ENCODE results near the gene ATF3. TPM values are rescaled to one million over a fixed set of nuclear protein-coding genes. Genes with fewer than 3 reads are reported as not detected.
A peak's percentile ranks its signal among the peaks of the same experiment; 100 is the strongest.

Gene ATF3
- total and polyA plus RNA-seq, 11 donors: 4.6 to 74.5 (median 17.8) TPM

GRCh38 chr1:212609701-212610574, 1.4 kb downstream of the ATF3 start:
- intact Hi-C loops (cut with DNase I): loop anchor here (2.0 to 5.0 kb wide), 7 partner anchors 29 to 133 kb away; no protein-coding TSS in a partner anchor
- WGBS, 4 donors: 25 to 40% (median 26%) methylated on average over 13 to 20 of the region's 20 CpGs
- Histone ChIP-seq H3K36me3 (peaks cover 0 to 3% (median under 1%) of the 10 kb centered on the region in 9 donors), H3K4me1 (peaks cover 0 to 79% (median 45%) of the 10 kb centered on the region in 12 donors), H3K27ac (peak overlapping the region; percentile 90 to 99 (median 94)), H3K27me3 (peaks cover 0 to 26% (median 0%) of the 10 kb centered on the region in 9 donors), H3K4me3 (peak overlapping the region; percentile 62 to 89 (median 75)), H3K9me3 (no peaks in the 10 kb centered on the region)
- no peak for TF ChIP-seq POLR2A (IDR thresholded peaks at IDR 0.05)
- DNase-seq: no peak
- no peak for ATAC-seq

DNA sequence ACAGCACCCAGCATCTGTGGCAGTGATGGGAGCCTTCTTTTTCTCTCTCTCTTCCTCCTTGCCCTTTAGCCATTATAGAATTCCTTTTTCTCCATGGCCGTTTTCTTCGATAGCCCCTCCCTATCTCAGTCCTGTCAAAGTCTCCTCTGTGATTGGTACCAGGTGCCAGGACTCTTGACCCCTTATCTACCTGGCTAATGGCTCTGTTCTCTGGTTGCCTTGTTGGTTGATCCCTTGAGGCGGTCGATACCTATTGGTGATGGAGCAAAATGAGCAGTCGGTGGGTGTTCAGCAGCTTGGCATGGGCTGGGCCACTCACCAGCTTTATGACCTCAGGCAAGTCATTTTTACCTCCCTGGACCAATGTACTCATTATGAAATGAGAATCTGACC, 2.0 kb downstream of the ATF3 start:
- peaks cover 0 to 23% (median 0%) of the 10 kb centered on the region in 9 donors for H3K27me3 ChIP-seq
- no peak for TF ChIP-seq POLR2A (IDR thresholded peaks at IDR 0.05)
- TF ChIP-seq, protein P1, sequence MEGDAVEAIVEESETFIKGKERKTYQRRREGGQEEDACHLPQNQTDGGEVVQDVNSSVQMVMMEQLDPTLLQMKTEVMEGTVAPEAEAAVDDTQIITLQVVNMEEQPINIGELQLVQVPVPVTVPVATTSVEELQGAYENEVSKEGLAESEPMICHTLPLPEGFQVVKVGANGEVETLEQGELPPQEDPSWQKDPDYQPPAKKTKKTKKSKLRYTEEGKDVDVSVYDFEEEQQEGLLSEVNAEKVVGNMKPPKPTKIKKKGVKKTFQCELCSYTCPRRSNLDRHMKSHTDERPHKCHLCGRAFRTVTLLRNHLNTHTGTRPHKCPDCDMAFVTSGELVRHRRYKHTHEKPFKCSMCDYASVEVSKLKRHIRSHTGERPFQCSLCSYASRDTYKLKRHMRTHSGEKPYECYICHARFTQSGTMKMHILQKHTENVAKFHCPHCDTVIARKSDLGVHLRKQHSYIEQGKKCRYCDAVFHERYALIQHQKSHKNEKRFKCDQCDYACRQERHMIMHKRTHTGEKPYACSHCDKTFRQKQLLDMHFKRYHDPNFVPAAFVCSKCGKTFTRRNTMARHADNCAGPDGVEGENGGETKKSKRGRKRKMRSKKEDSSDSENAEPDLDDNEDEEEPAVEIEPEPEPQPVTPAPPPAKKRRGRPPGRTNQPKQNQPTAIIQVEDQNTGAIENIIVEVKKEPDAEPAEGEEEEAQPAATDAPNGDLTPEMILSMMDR (IDR thresholded peaks at IDR 0.05): no peak
- 89 to 94% (median 92%) methylated on average over 5 of the region's 5 CpGs for WGBS, 4 donors
- H3K27ac ChIP-seq: no peak overlapping the region
- no peak for DNase-seq
- peak overlapping the region in 10 of 12 donors; percentile 62 to 89 (median 74) for H3K4me3 ChIP-seq
- no peaks in the 10 kb centered on the region for H3K9me3 ChIP-seq
- intact Hi-C loops (cut with DNase I): loop anchor here in 2 of 10 donors (5.0 kb wide), 1 partner anchor 133 kb away; no protein-coding TSS in a partner anchor
- no peak for ATAC-seq
- H3K4me1 ChIP-seq: peaks cover 0 to 80% (median 43%) of the 10 kb centered on the region in 12 donors
- peaks cover 0 to 9% (median 7%) of the 10 kb centered on the region in 9 donors for H3K36me3 ChIP-seq

GRCh38 chr1:212611000-212611948, 2.7 kb downstream of the ATF3 start:
- H3K27me3 ChIP-seq: peaks cover 0 to 17% (median 0%) of the 10 kb centered on the region in 9 donors
- H3K36me3 ChIP-seq: peaks cover 0 to 16% (median 13%) of the 10 kb centered on the region in 9 donors
- intact Hi-C loops (cut with DNase I): loop anchor here in 2 of 10 donors (5.0 kb wide), 1 partner anchor 134 kb away; no protein-coding TSS in a partner anchor
- ATAC-seq (no peak), DNase-seq (no peak)
- peak overlapping the region in 4 of 12 donors; percentile 70 to 89 (median 78) for H3K4me3 ChIP-seq
- H3K4me1 ChIP-seq: peaks cover 0 to 74% (median 36%) of the 10 kb centered on the region in 12 donors
- H3K9me3 ChIP-seq: no peaks in the 10 kb centered on the region
- TF ChIP-seq, protein P1 (IDR thresholded peaks at IDR 0.05): no peak
- no peak for TF ChIP-seq POLR2A (IDR thresholded peaks at IDR 0.05)
- WGBS, 4 donors: 90 to 98% (median 97%) methylated on average over 2 of the region's 2 CpGs
- peak overlapping the region in 1 of 12 donors; percentile 11 for H3K27ac ChIP-seq
